Nucleus accumbens (tissue), 56 donors: Measurements from ENCODE around the gene PRPSAP2.
"Not testable (repeated sequence)": the region's sequence is repeated elsewhere in the genome, so short reads cannot be mapped to it uniquely, and the experiment has no call there.

Source experiments
- DNase-seq, 56 donors: peaks; one replicate each; lab custom pipeline; 2025; lab: John Stamatoyannopoulos, UW

PRPSAP2 gene

DNA sequence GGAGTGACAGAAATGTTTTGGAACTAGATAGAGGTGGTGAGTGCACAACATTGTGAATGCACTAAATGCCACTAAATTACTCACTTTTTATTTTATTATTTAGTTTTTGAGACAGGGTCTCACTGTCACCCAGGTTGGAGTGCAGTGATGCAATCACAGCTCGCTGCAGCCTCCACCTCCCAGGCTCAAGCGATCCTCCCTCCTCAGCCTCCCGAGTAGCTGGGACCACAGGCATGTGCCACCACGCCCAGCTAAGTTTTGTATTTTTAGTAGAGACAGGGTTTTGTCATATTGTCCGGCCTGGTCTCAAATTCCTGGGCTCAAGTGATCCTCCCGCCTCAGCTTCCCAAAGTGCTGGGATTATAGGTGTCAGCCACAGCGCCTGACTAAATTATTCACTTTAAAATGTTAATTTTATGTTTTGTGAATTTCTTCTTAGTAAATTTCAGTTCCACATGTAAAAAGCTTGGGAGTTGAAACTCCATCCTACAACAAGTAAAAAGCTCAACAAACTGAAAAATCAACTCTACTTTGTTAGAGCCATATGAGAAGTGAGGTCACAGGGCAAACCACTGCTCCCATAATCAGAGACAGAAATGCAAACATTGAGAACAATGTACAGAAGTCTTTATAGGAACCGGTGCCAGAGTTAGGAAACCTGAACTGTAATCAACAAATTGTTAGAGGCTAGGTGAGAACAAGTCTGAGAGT is 80.2 kb downstream of the PRPSAP2 start:
- DNase-seq: no peak

DNA sequence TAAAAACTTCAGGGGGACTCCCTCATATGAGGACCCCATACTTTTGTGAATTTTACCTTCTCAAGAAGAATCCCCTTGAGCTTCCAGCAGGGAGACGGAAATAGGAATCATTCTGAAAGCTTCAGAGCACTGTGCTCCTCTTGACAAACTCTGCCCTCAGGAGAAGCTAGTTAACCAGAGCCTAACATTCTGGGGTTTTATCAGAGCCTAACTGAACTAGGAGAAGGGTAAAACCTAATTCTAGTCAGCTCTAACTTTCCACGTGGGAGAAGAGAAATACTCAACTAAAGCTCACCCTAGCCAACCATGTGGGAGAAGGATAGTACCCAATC is 80.7 kb downstream of the PRPSAP2 start:
- DNase-seq: no peak

DNA sequence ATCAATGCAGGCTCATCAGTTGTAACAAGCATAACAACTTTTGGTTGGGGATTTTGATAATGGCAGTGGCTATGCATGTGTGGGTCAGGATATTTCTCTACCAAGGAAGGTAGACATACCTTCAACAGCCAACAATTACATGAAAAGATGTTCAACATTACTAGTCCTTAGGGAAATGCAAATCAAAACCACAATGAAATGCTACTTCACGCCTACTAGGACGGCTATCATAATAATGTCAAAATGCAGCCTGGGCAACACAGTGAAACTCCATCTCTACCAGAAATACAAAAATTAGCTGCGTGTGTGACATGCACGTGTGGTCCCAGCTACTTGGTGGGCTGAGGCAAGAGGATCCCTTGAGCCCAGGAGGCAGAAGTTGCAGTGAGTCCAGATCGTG is 86.7 kb downstream of the PRPSAP2 start:
- no peak for DNase-seq

DNA sequence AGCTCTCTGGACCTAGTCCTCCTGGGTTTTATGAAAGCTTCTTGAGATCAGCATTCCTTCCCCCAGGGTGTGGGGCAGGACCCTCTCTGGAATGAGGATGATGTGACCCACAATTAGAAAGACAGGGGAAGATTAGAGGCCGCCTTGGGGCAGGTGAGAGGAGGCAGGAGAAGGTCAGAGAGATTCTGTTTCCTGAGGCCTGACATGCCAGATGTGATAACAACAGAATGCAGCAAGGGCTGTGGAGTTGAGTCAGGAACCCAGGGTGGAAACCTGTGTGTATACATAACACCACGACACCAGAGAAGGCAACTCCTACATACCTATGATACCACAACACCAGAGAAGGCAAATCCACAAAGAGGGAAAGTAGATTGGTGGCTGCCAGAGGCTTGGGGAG is 88.6 kb downstream of the PRPSAP2 start:
- DNase-seq: no peak

DNA sequence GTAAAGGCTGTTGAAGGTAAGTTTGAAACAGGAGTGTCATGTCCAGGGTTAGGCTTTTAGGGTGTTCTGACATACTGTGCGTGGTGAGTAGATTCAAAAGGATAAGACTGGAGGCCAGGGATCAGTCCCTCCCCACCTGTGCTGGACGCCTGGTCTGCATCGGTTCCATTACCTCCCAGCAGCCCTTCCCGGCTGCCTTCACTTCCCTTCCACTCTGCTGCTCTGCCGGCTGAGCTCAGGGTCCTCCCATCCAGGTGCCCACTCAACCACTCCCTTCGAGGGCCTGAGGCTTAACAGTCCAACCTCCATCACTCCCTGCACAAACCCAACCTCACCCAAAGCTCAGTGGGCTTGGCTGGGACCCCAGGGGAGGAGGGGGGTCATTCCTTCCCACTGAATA is 89.9 kb downstream of the PRPSAP2 start:
- no peak for DNase-seq

DNA sequence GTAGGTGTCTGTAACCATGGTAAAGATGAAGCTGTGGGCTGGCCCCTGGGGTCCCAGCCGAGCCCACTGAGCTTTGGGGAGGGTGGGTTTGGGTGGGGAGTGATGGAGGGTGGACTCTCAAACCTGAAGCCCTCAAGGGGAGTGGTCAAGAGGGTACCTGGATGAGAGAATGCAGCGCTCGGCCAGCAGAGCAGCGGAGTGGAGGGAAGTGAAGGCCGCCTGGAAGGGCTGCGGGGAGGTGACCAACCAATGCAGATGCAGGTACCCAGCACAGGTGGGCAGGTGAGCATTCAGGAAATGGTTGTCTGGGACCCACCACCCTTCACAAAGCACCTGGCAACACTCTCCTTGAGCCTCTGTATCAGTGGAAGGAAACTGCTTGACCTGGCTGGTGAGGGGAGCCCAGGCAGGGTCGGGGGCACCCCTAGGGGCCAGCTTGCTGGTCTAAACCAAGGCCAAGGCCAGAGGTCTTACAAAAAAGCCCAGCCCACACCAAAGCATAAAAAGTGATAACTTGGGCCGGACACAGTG is 90.6 kb downstream of the PRPSAP2 start:
- no peak for DNase-seq

DNA sequence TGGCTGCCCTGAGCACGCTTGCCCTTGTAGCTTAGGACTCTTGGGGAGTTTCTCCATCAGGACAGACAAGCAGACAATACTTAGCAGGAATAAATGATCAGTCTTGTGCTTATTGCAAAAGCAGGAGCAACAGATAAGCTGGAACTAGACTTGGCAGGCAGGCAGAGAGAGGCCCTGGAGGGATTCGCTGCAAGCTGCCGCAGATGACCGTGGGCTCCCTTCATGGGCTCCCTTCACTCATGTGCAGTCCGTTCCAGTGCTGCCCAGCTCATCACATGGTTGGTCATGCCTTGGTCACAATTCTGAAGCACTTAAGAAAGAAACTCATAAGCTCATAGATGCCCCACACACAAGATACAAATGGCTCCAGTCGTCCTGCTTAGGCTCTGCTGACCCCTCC is 91.6 kb downstream of the PRPSAP2 start:
- DNase-seq: no peak

DNA sequence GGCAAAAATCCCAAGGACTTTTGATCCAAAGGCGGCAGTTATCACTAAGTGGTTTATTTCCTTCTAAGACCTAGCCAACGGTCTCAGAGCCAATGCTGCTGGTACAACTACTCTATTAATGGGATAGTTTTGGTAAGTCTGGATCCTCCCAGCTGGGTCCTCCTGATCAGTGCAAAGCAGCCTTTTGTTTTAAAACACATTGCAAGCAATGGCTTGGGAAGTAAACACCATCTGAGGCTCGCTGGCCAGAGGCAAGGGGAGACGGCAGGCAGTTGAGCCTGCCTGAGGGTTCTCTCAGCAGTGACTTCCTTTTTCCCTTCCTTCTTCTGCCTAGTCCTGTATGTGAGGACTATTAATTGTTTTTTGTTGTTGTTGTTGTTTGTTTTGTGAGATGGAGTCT is 92.4 kb downstream of the PRPSAP2 start:
- no peak for DNase-seq

DNA sequence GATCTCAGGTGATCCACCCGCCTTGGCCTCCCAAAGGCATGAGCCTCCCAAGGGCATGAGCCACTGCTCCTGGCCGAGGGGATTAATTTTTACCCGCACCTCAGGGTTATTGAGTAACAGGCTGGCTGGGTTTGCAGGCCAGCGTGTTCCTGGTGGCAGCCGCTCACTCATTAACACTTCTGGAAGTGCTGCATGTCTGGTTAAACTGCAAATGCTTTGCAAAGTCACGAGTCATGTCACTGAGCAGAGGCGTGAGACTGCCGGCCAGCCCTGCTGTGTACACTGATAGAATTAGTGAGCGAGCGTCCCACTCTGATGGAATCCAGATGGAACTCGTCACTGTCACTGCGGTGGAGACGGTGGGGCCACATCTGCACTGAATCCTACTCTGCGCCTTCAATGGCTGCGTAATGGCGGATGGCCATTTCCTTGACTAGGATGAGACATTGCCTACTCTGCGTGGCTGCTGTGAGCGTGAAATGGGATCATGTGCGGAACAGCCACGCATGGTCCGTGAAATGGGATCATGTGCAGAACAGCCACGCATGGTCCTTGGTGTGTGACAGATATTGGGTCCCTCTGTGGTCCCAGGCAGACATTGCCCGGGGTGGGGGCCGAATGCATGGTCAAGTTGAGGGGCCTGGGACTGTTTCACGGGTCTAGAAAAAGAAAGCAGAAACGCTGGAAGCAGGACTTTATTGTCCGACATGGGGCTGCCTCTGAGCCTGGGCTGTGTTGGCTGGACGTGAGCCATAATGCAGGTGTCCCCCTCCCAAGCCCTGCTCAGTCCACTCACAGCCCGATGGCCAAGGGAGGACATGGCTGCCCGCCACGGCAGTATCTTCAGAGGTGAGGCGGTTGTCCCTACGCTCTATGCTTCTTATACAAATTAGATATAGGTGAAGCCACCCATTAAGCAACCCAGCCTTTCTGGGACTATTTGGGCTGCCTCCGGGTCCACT is 93.3 kb downstream of the PRPSAP2 start:
- DNase-seq: no peak

DNA sequence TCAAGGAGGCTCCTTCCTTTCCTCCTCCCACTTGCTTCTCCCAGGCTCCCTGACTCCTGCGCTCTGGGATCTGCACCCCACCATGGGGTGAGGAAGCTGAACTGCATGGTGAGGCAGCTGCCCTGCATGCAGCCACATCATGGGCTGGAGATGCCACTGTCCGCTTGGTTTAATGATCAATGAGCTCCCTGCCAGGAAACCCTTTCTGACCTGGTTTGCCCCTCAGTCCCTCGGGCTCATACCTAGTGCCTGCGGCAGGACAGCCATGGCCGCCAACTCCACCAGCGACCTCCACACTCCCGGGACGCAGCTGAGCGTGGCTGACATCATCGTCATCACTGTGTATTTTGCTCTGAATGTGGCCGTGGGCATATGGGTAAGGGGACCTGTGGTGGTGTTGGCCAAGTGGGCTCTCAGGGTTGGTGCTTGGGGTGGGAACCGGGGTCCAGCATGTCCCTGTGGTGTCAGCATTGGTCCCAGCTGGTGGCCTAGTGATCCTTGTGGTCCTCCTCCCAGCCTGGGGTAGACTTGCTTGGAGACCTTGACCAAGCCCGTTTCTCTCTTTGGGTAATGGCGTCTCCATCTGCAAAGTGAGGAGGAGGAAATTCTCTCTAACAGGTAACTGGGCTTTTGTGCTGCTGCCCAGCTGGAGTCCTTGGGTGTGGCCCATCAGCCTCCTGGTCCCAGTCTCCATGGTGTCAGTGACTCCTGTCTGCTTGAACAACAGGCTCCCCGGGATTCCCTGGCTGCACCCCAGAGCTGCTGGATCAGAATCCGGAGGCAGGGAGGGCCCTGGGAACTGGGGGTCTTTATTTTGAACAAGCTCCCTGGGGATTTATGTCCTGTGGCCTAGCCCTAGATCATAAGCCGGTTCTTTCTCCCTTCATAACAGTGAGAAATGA is 94.3 kb downstream of the PRPSAP2 start, which contains the start of gene SLC5A10:
SLC5A10 (plus strand) TSS at position 225 of the 902 bp plus-strand sequence; CDS start at position 266, 41 bp downstream.
- no peak for DNase-seq

DNA sequence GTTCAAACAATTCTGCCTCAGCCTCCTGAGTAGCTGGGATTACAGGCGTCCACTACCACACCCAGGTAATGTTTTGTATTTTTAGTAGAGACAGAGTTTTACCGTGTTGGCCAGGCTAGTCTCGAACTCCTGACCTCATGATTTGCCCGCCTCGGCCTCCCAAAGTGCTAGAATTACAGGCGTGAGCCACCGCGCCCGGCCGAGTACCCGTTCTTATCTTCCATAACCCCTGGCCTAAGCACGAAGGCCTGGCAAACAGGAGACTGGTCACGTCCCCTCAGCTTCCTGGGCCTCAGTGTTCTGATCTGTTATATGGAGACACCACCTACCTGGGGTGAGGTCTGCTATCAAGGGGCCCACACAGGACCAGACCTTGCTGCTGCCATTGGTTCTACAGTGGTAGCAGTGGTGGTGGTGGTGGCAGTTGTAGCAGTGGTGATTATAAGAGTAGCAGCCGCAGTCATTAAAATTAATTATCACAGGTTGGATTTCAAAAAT is 95.3 kb downstream of the PRPSAP2 start:
- DNase-seq: no peak

DNA sequence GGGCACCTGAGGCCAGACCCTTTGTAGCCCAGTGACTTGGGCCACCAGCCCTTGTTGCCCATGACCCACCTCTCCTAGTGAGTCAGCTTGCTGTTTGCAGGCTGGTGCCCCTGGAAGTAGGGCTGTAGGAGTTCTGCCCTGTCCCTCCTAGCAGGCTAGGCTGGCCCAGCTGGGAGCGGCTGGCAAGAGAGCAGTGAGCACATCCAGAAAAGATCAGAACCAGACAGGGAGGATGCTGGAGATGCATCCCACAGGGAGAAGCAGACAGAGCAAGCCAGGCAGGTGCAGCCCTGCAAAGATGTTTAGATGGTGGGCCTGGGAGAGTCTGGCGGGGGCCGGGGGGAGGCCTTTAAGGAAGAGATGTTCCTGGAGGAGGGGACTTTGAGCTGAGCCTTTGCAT is 96.4 kb downstream of the PRPSAP2 start:
- DNase-seq: no peak

DNA sequence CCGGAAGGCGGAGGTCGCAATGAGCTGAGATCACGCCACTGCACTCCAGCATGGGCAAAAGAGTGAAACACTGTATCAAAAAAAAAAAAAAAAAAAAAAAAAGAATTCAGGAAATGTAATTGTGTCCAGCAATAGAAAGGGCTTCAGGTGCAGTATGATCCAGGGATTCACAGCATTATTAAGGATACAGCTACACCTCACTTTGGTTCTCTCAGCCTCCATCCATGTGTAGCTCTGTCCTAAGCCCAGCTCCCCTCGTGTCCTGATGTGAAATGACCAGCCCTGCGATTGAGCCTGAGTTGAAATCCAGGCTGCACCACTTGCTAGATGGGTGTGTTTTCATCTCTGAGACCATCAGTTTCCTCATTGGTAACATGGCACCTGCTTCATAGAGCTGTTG is 97.1 kb downstream of the PRPSAP2 start:
- no peak for DNase-seq

DNA sequence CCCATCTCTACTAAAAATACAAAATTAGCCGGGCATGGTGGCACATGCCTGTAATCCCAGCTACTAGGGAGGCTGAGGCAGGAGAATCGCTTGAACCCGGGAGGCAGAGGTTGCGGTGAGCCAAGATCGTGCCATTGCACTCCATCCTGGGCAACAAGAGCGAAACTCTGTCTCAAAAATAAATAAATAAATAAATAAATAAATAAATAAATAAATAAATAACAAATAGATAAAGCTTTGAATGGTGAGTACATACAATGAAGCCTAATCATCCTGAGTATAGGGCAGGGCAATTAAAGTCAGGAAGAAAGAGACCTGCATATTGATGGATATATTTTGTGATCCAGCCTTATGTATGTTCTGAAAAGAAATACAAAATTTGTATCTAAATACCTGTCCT is 98.1 kb downstream of the PRPSAP2 start:
- DNase-seq: not testable (repeated sequence)

DNA sequence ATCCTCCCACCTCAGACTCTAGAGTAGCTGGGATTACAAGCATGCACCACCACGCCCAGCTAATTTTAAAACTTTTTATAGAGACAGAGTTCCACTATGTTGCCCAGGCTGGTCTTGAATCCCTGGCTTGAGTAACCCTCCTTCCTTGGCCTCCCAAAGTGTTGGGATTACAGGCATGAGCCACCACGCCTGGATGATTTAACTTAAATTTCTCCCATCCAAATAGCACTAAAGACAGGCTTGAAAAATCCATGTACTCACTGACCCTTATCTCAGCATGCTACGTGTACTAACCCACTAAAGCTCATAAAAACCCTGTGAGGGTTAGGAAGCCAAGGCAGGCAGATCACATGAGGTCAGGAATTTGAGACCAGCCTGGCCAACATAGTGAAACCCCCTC is 98.7 kb downstream of the PRPSAP2 start:
- DNase-seq: no peak

DNA sequence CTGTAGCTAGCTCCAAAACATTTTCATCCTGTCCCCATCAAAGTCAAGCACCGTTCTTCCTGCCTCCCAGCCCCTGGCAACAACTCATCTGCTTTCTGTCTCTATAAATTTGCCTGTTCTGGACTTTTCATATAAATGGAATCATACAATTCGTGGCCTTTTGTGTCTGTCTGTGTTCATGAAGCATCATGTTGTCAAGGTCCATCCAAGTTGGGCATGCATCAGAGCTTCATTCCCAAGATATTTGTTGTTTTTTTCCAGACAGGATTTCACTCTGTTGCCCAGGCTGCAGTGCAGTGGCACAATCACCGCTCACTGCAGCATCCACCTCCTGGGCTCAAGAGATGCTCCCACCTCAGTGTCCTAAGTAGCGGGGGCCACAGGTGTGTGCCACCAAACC is 99.9 kb downstream of the PRPSAP2 start:
- no peak for DNase-seq

DNA sequence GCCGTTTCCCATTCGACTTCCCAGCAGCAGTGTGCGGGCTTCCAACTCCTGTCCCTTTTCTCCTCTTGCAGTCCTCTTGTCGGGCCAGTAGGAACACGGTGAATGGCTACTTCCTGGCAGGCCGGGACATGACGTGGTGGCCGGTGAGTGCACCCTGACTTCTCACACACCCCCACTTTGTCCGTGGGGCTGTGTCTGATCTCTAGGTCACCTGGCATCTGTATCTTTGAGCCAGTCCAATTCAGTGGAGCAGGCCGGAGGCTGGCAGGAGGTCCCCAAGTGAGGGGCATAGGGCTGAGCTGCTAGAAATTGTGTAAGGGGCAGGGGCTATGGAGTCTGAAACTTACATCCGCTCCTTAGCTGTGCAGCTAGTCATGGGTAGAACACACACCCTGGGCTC is 100.7 kb downstream of the PRPSAP2 start:
- no peak for DNase-seq

DNA sequence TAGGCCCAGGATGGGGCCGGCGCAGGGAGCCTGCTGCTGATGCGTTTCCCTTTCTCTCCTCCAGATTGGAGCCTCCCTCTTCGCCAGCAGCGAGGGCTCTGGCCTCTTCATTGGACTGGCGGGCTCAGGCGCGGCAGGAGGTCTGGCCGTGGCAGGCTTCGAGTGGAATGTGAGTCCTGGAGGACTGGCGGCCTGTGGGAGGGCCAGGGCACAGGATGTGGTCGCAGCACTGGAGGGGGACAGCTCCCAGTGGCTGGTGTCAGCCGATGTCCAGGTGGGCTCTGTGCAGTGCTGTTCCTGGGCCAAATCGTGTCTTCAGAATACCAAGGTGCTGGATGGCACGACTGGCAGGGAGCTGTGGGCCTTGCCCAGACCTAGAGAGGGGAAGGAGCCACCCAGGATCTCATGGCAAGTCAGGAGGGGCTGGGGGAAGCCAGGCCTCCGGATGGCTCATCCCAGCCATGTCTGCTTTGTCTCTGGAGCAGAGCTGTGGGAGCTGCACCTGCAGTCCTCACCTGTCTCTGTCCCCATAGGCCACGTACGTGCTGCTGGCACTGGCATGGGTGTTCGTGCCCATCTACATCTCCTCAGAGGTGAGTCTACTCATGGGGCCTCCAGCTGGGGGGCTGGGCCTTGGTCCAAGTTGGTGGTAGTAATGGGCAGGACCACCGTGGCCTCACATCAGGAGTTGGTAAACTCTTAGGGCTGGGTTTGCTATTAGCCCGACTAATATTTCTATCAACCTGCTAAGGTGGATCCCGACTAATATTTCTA is 101.3 kb downstream of the PRPSAP2 start:
- no peak for DNase-seq

DNA sequence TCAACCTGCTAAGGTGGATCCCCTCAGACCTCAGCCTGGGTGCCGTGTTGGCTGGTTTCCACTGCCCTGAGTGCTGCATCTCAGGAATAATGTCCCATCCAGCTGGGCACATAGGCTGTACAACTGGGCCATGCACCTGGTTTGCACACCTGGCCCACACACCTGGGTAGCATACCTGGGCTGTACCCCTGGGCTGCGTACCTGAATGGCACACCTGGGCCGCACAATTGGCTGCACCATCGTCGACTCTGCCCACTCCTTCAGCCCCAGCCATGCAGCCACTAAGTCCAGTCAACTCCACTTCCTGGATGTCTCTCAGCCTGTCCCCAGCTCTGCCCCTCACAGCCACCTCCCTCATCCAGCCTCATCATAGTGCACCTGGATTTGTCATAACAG is 101.9 kb downstream of the PRPSAP2 start:
- DNase-seq: no peak

DNA sequence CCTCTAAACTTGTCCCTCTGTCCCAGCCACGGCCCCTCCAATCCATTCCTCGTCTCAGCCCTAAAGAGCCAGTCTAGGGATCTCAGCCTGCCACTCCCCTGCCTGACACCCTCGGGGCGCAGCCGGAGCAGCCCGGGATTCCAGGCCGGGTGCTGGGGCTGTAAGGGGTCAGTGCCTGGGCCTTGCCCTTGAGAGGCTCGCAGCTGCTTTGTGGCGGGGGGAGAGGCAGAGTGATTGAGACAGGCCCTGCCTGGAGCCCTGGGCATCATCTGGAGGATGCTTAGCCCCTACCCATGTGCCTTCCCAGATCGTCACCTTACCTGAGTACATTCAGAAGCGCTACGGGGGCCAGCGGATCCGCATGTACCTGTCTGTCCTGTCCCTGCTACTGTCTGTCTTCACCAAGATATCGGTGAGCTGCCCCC is 102.3 kb downstream of the PRPSAP2 start:
- no peak for DNase-seq
